Caco-2 (cell line): ENCODE data around the gene MPPE1. TPM values are rescaled to one million over a fixed set of nuclear protein-coding genes. Genes with fewer than 3 reads are reported as not detected.
A peak's percentile ranks its signal among the peaks of the same experiment; 100 is the strongest.

Experiments
- Bru-seq: library from RNA; stranded (reverse); fragments of 400-500 nt; gene quantifications from one replicate; lab custom pipeline; 2021; lab: Mats Ljungman, UMichigan
- BruChase-seq, 2 experiments: library from RNA; stranded (reverse); fragments of 400-500 nt; gene quantifications; one replicate each; lab custom pipeline; 2021; lab: Mats Ljungman, UMichigan
- BruUV-seq: library from RNA; stranded (reverse); fragments of 400-500 nt; replicated peaks from 2 replicates; lab custom pipeline; 2021; lab: Mats Ljungman, UMichigan
- CTCF ChIA-PET: fragments of 300-600 bp; sonication (Branson Sonifier 250); formaldehyde crosslinking; loops from one replicate; lab custom pipeline; 2022; ENCODE audit warnings: antibody characterized with exemption; lab: Charles Lee
- POLR2A ChIA-PET: fragments of 300-600 bp; sonication (Branson Sonifier 250); formaldehyde crosslinking; loops from one replicate; lab custom pipeline; 2022; ENCODE audit warnings: antibody characterized with exemption; lab: Charles Lee
- DNase-seq, 2 experiments: peaks; one replicate each; pipeline versions ENCODE4 v3.0.0 to v3.0.0-alpha.2; 2020 to 2022
- H3K27me3 ChIP-seq: replicated peaks from 2 replicates; pipeline ENCODE4 v1.6.0; 2011; ENCODE audit warnings: low read length; ENCODE audit not compliant: control insufficient read depth, insufficient read depth
- H3K36me3 ChIP-seq: 2 replicates; pipeline ENCODE4 v1.5.1; 2011; ENCODE audit warnings: low read length; ENCODE audit not compliant: control insufficient read depth, insufficient read depth
- H3K4me1 ChIP-seq: fragments of 250-450 bp; sonication (Bioruptor Pico); 2 replicates; pipeline ENCODE4 v1.5.1; 2020; ENCODE audit warnings: mild to moderate bottlenecking
- H3K4me3 ChIP-seq: 2 replicates; pipeline ENCODE4 v1.5.1; 2011; ENCODE audit warnings: low read depth, mild to moderate bottlenecking, control low read depth, low read length
- H3K9me3 ChIP-seq: fragments of 250-450 bp; sonication (Bioruptor Pico); 2 replicates; pipeline ENCODE4 v1.5.1; 2020; ENCODE audit warnings: mild to moderate bottlenecking, moderate library complexity
- H3K27ac Mint-ChIP-seq: one replicate; pipeline ENCODE4 v1.8.0; 2022; ENCODE audit warnings: mixed read lengths; ENCODE audit not compliant: unreplicated experiment
- H3K27me3 Mint-ChIP-seq: one replicate; pipeline ENCODE4 v1.8.0; 2022; ENCODE audit warnings: mixed read lengths; ENCODE audit not compliant: insufficient read depth, unreplicated experiment
- H3K36me3 Mint-ChIP-seq: one replicate; pipeline ENCODE4 v1.8.0; 2022; ENCODE audit warnings: mild to moderate bottlenecking, mixed read lengths; ENCODE audit not compliant: insufficient read depth, unreplicated experiment
- H3K4me1 Mint-ChIP-seq: one replicate; pipeline ENCODE4 v1.8.0; 2022; ENCODE audit warnings: low read depth, mixed read lengths; ENCODE audit not compliant: unreplicated experiment
- H3K4me3 Mint-ChIP-seq: one replicate; pipeline ENCODE4 v1.8.0; 2022; ENCODE audit warnings: mild to moderate bottlenecking, moderate library complexity, mixed read lengths; ENCODE audit not compliant: unreplicated experiment
- H3K9me3 Mint-ChIP-seq: one replicate; pipeline ENCODE4 v1.8.0; 2022; ENCODE audit warnings: mixed read lengths; ENCODE audit not compliant: unreplicated experiment
- intact Hi-C: fragments of 100-400 bp; cut with micrococcal nuclease; formaldehyde crosslinking; loops from one replicate; pipeline ENCODE4 v1.10.0; 2022; ENCODE audit not compliant: unreplicated experiment
- long read RNA-seq: library from polyadenylated mRNA; stranded (forward); transcript quantifications from one replicate; pipeline ENCODE4 v2.0.0, GENCODE V29; 2022
- total RNA-seq: library from RNA; stranded (reverse); gene quantifications from 2 replicates; pipeline ENCODE4 v1.2.3, GENCODE V29; 2022
- TF ChIP-seq, protein P1 (sequence below), 2 experiments: fragments of 200-600 bp in 1 of 2; IDR thresholded peaks; 1 replicate in 1 of 2; 2 replicates in 1 of 2; pipeline versions ENCODE4 v1.5.1 to v1.8.0; 2011 to 2022; ENCODE audit warnings: antibody characterized with exemption in 1 of 2, control low read depth in 1 of 2, inconsistent platforms in 1 of 2, low read depth in 1 of 2, low read length in 1 of 2, mild to moderate bottlenecking in 1 of 2, moderate library complexity in 1 of 2; ENCODE audit not compliant: insufficient read depth in 1 of 2, severe bottlenecking in 1 of 2, unreplicated experiment in 1 of 2

MPPE1 gene, protein sequence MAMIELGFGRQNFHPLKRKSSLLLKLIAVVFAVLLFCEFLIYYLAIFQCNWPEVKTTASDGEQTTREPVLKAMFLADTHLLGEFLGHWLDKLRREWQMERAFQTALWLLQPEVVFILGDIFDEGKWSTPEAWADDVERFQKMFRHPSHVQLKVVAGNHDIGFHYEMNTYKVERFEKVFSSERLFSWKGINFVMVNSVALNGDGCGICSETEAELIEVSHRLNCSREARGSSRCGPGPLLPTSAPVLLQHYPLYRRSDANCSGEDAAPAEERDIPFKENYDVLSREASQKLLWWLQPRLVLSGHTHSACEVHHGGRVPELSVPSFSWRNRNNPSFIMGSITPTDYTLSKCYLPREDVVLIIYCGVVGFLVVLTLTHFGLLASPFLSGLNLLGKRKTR
- 47.4 and 52.6 TPM in 2 replicates for total RNA-seq
- Bru-seq, nascent RNA = percentile 76 among the genes with signal in this experiment
- BruChase-seq, experiment 1, labeled RNA remaining after a 2-hour chase = percentile 83 among the genes with signal in this experiment
- percentile 76 among the genes with signal in this experiment for BruChase-seq, experiment 2, labeled RNA remaining after a 6-hour chase
- long read RNA-seq, full-length matches to known transcripts = 14 of 41 reads
- long read RNA-seq, partial matches to known transcripts = 5 of 41 reads
- long read RNA-seq, other reads (novel, unspliced or antisense) = 22 of 41 reads

DNA sequence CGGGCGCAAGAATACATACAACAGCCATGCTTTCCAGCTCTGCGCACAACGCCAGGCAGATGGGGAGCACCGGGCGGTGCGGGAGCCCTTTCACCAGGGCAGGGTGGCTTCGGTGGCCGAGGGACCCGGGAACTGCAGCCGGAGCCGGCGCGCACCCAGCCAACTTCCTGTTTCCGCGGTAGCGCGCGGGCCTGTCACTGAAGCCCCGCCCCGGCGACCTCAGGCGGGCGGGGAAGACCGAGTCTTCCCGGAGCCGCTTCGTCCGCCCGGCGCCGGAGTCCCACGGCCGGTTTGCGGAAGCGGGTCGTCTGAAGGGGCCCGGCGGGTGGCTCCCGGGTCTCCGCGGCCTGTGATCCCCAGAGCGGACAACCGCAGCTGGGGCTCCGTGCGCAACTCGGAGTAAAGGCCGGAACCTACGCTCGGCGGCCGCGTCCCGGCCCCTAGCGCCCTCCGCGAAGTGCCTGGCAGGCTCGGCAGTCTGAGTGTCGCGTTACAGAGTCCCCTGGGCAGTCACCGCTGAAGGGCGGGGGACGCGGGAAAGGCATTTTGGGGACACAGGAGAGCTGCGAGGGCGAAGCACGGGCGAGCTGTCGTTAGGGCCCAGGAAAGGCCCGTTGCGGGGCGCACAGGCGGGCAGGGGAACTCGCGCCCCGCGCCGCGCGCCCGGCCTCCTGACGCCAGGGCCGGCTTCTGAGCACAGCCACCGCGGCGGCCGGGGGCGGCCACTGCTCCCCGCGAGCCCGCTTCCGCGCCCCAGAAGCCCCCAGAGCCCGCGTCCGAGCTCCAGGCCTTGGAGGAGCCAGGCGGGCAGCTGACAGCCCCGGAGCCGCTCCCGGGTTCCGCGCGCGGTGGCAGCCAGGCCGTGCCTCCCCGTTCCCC is at the start of gene MPPE1:
TSS of gene MPPE1 (minus strand) at position 136 of the 879 bp plus-strand sequence. CDS start 11,053 bp downstream, outside the sequence.
- peaks cover 5% of the 10 kb centered on the region for H3K4me1 Mint-ChIP-seq
- H3K27me3 ChIP-seq = no peaks in the 10 kb centered on the region
- H3K4me3 Mint-ChIP-seq = peak within 1 kb of the TSS; percentile 89
- H3K4me1 ChIP-seq = peaks cover 25% of the 10 kb centered on the region
- no TSS peak for BruUV-seq
- H3K36me3 ChIP-seq = no peaks in the 10 kb centered on the region
- no peaks in the 10 kb centered on the region for H3K27me3 Mint-ChIP-seq
- H3K4me3 ChIP-seq = peak within 1 kb of the TSS; percentile 87
- peak within 1 kb of the TSS; percentile 91 for H3K27ac Mint-ChIP-seq
- no peaks in the 10 kb centered on the region for H3K9me3 ChIP-seq
- peaks cover 5% of the 10 kb centered on the region for H3K36me3 Mint-ChIP-seq
- CTCF ChIA-PET = no interaction called here
- intact Hi-C loops = loop anchor here (1.0 to 2.0 kb wide), 4 partner anchors 16 to 74 kb away; no protein-coding TSS in a partner anchor
- DNase-seq = peak; percentile 87 to 93
- POLR2A ChIA-PET = interaction anchor here (0.8 to 1.5 kb wide), 2 partner anchors 23 to 73 kb away, joined by 3 to 5 read pairs; partner anchors contain the start of gene IMPA2
- no peaks in the 10 kb centered on the region for H3K9me3 Mint-ChIP-seq
- TF ChIP-seq, protein P1, sequence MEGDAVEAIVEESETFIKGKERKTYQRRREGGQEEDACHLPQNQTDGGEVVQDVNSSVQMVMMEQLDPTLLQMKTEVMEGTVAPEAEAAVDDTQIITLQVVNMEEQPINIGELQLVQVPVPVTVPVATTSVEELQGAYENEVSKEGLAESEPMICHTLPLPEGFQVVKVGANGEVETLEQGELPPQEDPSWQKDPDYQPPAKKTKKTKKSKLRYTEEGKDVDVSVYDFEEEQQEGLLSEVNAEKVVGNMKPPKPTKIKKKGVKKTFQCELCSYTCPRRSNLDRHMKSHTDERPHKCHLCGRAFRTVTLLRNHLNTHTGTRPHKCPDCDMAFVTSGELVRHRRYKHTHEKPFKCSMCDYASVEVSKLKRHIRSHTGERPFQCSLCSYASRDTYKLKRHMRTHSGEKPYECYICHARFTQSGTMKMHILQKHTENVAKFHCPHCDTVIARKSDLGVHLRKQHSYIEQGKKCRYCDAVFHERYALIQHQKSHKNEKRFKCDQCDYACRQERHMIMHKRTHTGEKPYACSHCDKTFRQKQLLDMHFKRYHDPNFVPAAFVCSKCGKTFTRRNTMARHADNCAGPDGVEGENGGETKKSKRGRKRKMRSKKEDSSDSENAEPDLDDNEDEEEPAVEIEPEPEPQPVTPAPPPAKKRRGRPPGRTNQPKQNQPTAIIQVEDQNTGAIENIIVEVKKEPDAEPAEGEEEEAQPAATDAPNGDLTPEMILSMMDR (IDR thresholded peaks at IDR 0.05; ENCODE audit: insufficient read depth in 1 of 2, low read depth in 1 of 2, low read length in 1 of 2, severe bottlenecking in 1 of 2, unreplicated experiment in 1 of 2) = no peak

DNA sequence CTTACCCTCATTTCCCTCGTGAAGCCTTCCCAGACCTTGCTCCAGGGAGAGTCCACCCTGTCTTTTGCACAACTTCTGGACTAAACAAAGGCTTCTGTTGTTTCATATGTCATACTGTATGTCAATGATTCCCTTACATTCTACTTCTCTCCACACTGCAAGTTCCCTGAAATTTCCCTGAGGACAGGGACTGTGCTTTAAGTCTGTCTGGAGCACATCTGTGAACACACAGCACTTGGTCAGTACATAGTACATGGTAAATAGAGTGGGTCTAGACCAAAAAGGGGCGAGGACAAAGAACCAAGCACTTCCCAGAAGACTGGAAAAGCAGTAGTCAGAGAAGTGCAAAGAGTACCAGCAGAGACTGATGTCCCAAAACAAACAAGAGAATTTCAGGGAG is 49.5 kb upstream of the MPPE1 start:
- H3K4me1 ChIP-seq = peaks cover 11% of the 10 kb centered on the region

More for the DNA sequence above, 49.5 kb upstream of the MPPE1 start:
- H3K4me1 Mint-ChIP-seq = peaks cover 26% of the 10 kb centered on the region
- H3K9me3 ChIP-seq = peaks cover 21% of the 10 kb centered on the region
- no peaks in the 10 kb centered on the region for H3K36me3 ChIP-seq
- DNase-seq = no peak
- no peak overlapping the region for H3K4me3 Mint-ChIP-seq
- H3K27ac Mint-ChIP-seq = no peak overlapping the region
- H3K36me3 Mint-ChIP-seq = peaks cover 6% of the 10 kb centered on the region
- ChIA-PET CTCF (no interaction called here), POLR2A (no interaction called here)
- peaks cover 13% of the 10 kb centered on the region for H3K9me3 Mint-ChIP-seq
- H3K4me3 ChIP-seq = no peak overlapping the region
- intact Hi-C loops = no loop called here
- TF ChIP-seq, protein P1 (IDR thresholded peaks at IDR 0.05; ENCODE audit: insufficient read depth in 1 of 2, low read depth in 1 of 2, low read length in 1 of 2, severe bottlenecking in 1 of 2, unreplicated experiment in 1 of 2) = no peak
- H3K27me3 Mint-ChIP-seq = no peaks in the 10 kb centered on the region
- H3K27me3 ChIP-seq = no peaks in the 10 kb centered on the region
- BruUV-seq = no TSS peak
